Muscle layer of colon (tissue), 2 donors: Measurements from ENCODE around the gene PGPEP1.
A peak's percentile ranks its signal among the peaks of the same experiment; 100 is the strongest.
"Not testable (repeated sequence)": the region's sequence is repeated elsewhere in the genome, so short reads cannot be mapped to it uniquely, and the experiment has no call there.

ENCODE experiments used
- H3K27ac ChIP-seq: one replicate; pipeline ENCODE4 v1.7.0; 2013; ENCODE audit warnings: low read depth, mild to moderate bottlenecking, low read length, moderate library complexity
- H3K27me3 ChIP-seq, 2 donors: one replicate each; pipeline ENCODE4 v1.7.0; 2013; ENCODE audit warnings: low read length in 2 of 2, mild to moderate bottlenecking in 2 of 2; ENCODE audit not compliant: insufficient read depth in 2 of 2, control insufficient read depth in 1 of 2
- H3K36me3 ChIP-seq: one replicate; pipeline ENCODE4 v1.7.0; 2013; ENCODE audit warnings: mild to moderate bottlenecking, low read length; ENCODE audit not compliant: insufficient read depth
- H3K4me1 ChIP-seq: one replicate; pipeline ENCODE4 v1.7.0; 2013; ENCODE audit warnings: mild to moderate bottlenecking, low read length; ENCODE audit not compliant: insufficient read depth
- H3K4me3 ChIP-seq, 2 donors: one replicate each; pipeline ENCODE4 v1.7.0; 2013; ENCODE audit warnings: low read length in 2 of 2, low read depth in 1 of 2, mild to moderate bottlenecking in 1 of 2, moderate library complexity in 1 of 2
- H3K9ac ChIP-seq: one replicate; pipeline ENCODE4 v1.7.0; 2013; ENCODE audit warnings: low read length
- H3K9me3 ChIP-seq: one replicate; pipeline ENCODE4 v1.7.0; 2013; ENCODE audit warnings: mild to moderate bottlenecking, low read length
- donor health status: abdominal sarcoma.
- donor health status: Adenocarcinoma of cecum.

Gene PGPEP1

GRCh38 chr19:18322318-18322758, 18.1 kb upstream of the PGPEP1 start:
- Histone ChIP-seq H3K9me3 (no peaks in the 10 kb centered on the region), H3K36me3 (no peaks in the 10 kb centered on the region), H3K27ac (peak overlapping the region; percentile 83), H3K9ac (peak overlapping the region; percentile 72), H3K27me3 (no peaks in the 10 kb centered on the region), H3K4me1 (peaks cover 27% of the 10 kb centered on the region), H3K4me3 (peak overlapping the region; percentile 78 to 89)

GRCh38 chr19:18322759-18323460, 17.5 kb upstream of the PGPEP1 start, which contains the start of gene LSM4:
Gene LSM4 (minus strand): TSS chr19:18323076. CDS start chr19:18323020, 56 bp downstream.
- Histone ChIP-seq H3K27me3 (no peaks in the 10 kb centered on the region), H3K4me1 (peaks cover 27% of the 10 kb centered on the region), H3K9ac (peak within 1 kb of the TSS; percentile 94), H3K4me3 (peak within 1 kb of the TSS; percentile 78 to 89), H3K36me3 (no peaks in the 10 kb centered on the region), H3K27ac (peak within 1 kb of the TSS; percentile 83), H3K9me3 (no peaks in the 10 kb centered on the region)

DNA sequence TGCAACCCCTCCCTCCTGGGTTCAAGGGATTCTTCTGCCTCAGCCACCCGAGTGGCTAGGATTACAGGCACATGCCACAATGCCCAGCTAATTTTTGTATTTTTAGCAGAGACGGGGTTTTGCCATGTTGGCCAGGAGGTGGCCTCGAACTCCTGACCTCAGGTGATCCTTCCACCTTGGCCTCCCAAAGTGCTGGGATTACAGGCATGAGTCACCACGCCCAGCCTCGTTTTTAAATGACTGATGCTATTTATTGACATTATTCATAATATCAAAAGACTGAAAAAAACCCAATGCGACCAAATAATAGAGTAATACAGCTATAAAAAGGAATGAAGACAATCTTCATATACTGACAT, 16.0 kb upstream of the PGPEP1 start:
- H3K36me3 ChIP-seq, H3K9me3 ChIP-seq, H3K4me3 ChIP-seq, H3K27me3 ChIP-seq, H3K9ac ChIP-seq: not testable (repeated sequence)
- Histone ChIP-seq H3K27ac (peak overlapping the region; percentile 83), H3K4me1 (peaks cover 35% of the 10 kb centered on the region)

DNA sequence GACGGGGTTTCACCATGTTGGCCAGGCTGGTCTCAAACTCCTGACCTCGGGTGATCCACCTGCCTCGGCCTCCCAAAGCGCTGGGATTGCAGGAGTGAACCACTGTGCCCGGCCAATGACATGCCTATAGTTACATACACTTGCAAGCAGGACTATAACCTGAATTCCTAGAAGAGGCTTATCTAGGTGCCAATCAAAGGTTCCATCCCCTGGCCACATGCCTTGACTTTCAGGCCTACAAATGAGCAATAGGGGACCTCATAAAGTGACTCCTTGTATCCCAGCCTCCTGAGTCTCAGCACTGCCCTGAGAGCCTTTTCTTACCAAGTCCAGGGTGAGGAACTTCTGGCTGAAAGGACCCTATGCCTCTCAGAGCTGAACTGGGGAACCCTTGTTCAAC, 13.6 kb upstream of the PGPEP1 start:
- Histone ChIP-seq H3K27me3 (no peaks in the 10 kb centered on the region), H3K27ac (no peak overlapping the region), H3K36me3 (no peaks in the 10 kb centered on the region), H3K4me3 (no peak overlapping the region), H3K9me3 (no peaks in the 10 kb centered on the region), H3K4me1 (peaks cover 24% of the 10 kb centered on the region), H3K9ac (no peak overlapping the region)

DNA sequence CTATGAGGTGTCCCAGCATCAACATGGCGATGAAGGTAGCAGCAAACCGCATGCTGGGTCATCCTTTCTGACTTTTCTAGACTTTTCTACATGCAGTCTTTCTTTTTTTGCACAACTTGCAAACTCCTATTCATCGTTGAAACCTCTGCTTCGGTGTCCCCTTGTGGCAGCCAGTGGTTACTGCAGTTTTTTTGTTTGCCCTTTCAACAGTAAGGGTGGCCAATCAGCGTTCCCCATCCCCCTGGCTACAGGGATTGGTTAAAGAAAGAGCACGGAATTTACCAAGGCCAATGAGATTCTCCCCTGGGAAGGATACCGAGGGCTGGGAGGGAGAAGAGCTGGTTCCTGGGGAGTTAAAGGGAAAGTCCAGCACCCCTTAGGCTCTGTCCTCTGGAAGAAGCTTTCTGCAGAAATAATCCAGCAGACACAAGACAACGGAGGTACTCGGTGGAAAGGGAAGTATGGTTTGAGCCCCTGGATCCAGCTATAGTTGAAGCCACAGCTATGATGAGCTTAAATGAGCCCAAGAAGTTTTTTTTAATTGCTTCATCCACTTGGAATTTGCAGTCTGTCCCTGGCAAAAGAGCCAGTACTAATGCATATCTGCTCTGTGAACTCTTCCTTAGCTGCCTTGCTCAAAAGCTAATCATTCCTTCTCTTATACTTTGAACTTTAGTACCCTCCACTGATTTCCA, 11.9 kb upstream of the PGPEP1 start:
- Histone ChIP-seq H3K36me3 (no peaks in the 10 kb centered on the region), H3K27ac (peak overlapping the region; percentile 50), H3K4me1 (peaks cover 15% of the 10 kb centered on the region), H3K9me3 (no peaks in the 10 kb centered on the region), H3K9ac (peak overlapping the region; percentile 19), H3K27me3 (no peaks in the 10 kb centered on the region), H3K4me3 (peak overlapping the region in 1 of 2 donors; percentile 61)

DNA sequence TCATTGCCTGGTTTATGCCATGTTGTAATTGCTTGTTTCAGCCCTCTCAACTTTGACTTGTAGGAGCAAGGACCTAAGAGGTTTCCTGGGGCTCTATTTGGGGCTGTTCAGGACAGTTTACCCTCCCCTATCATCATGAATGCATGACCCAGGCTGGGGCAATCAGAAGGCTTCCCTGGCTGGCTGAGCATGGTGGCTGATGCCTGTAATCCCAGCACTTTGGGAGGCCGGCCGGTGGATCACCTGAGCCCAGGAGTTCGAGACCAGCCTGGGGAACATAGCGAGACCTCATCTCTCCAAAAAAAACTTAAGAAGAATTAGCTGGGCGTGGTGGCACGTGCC, 11.4 kb upstream of the PGPEP1 start:
- Histone ChIP-seq H3K27ac (peak overlapping the region; percentile 50), H3K27me3 (no peaks in the 10 kb centered on the region), H3K4me1 (peaks cover 9% of the 10 kb centered on the region), H3K36me3 (no peaks in the 10 kb centered on the region), H3K9ac (peak overlapping the region; percentile 19), H3K9me3 (no peaks in the 10 kb centered on the region), H3K4me3 (peak overlapping the region in 1 of 2 donors; percentile 61)

DNA sequence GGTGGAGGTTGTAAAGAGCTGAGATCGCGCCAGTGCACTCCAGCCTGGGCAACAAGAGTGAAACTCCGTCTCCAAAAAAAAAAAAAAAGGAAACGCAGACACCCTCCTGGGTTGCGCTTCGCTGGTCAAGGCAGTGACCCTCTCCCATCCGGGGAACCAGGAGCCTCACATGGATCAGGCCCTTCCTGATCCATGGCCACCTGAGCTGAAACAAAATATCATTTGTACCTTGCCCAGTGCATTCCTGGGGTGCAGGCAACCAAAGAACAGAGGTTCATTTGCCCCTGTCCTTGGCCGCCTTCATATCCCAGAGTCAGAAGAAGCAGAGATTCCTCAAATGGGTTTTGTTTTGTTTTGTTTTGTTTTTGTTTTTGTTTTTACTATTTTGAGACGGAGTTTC, 9.5 kb upstream of the PGPEP1 start:
- Histone ChIP-seq H3K27me3 (no peaks in the 10 kb centered on the region), H3K9me3 (no peaks in the 10 kb centered on the region), H3K27ac (no peak overlapping the region), H3K4me3 (no peak overlapping the region), H3K36me3 (no peaks in the 10 kb centered on the region), H3K4me1 (peaks cover 9% of the 10 kb centered on the region), H3K9ac (no peak overlapping the region)

DNA sequence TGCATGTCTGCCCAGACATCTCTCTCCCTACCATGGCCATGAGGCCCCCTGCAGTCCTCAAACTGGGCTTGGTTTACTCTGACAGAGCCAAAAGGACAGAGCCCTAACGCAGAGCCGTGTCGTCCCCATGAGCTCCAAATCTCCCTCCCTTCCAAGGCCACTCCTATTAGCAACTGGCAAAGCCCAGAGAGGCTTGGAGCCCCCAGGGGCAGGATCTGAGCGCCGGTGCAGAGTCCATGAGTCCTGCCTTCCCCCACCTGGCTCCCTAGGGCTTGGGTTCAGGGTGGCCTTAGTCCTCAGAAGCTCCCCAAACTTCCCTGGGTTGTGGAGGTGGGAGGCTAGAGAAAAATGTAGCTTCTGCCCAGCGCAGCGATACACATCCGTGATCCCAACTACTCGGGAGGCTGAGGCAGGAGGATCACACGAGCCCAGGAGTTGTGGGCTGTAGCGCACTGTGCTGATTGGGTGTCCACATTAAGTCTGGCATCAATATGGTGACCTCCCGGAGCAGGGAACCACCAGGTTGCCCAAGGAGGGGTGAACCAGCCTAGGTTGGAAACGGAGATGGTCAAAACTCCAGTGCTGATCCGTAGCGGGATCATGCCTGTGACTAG, 7.4 kb upstream of the PGPEP1 start:
- H3K9ac ChIP-seq, result no peak overlapping the region
- H3K4me3 ChIP-seq, result no peak overlapping the region
- H3K36me3 ChIP-seq, result no peaks in the 10 kb centered on the region
- no peaks in the 10 kb centered on the region for H3K9me3 ChIP-seq
- H3K27ac ChIP-seq, result no peak overlapping the region
- no peaks in the 10 kb centered on the region for H3K27me3 ChIP-seq
- H3K4me1 ChIP-seq, result peaks cover 9% of the 10 kb centered on the region

DNA sequence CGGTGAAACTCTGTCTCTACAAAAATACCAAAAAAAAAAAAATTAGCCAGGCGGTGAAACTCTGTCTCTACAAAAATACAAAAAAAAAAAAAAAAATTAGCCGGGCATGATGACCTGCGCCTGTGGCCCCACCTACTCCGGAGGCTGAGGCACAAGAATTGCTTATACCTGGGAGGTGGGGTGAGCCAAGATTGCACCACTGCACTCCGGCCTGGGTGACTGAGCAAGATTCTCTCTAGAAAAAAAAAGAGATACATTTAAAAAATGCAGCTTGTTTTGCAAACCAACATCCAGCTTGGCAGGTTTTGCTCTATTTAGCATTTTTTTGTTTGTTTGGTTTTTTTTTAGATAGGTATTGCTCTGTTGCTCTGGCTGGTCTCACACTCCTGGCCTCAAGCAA, 6.7 kb upstream of the PGPEP1 start:
- H3K4me3 ChIP-seq, result no peak overlapping the region
- no peaks in the 10 kb centered on the region for H3K27me3 ChIP-seq
- H3K4me1 ChIP-seq, result peaks cover 7% of the 10 kb centered on the region
- no peak overlapping the region for H3K27ac ChIP-seq
- H3K36me3 ChIP-seq, result no peaks in the 10 kb centered on the region
- H3K9me3 ChIP-seq, result no peaks in the 10 kb centered on the region
- no peak overlapping the region for H3K9ac ChIP-seq

DNA sequence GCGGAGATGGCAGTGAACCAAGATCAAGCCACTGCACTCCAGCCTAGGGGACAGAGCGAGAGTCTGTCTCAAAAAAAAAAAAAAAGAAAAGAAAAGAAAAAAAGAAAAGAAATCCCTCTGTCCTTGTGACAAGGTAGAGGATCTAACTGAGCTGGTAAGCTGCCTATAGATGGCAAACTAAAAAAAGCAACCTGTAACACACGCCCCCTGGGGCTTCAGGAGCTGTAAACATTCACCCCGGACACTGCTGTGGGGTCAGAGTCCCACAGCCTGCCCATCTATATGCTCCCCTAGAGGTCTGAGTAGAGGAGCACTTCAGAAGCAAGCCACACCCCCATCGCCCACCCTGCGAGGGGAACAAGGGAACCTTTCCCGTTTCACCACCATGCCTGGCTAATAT, 4.3 kb upstream of the PGPEP1 start:
- peaks cover 8% of the 10 kb centered on the region for H3K4me1 ChIP-seq
- H3K27me3 ChIP-seq, result no peaks in the 10 kb centered on the region
- no peaks in the 10 kb centered on the region for H3K36me3 ChIP-seq
- no peak overlapping the region for H3K9ac ChIP-seq
- H3K27ac ChIP-seq, result no peak overlapping the region
- no peaks in the 10 kb centered on the region for H3K9me3 ChIP-seq
- H3K4me3 ChIP-seq, result no peak overlapping the region

GRCh38 chr19:18338541-18338940, 1.9 kb upstream of the PGPEP1 start:
- Histone ChIP-seq H3K9me3 (no peaks in the 10 kb centered on the region), H3K36me3 (no peaks in the 10 kb centered on the region), H3K4me3 (no peak overlapping the region), H3K9ac (no peak overlapping the region), H3K27me3 (no peaks in the 10 kb centered on the region), H3K27ac (no peak overlapping the region), H3K4me1 (peaks cover 13% of the 10 kb centered on the region)
